ENCODE results near the gene CLCN6. TPM values are rescaled to one million over a fixed set of nuclear protein-coding genes. Genes with fewer than 3 reads are reported as not detected.

The CLCN6 gene
- total RNA-seq, 1 experiment from 2014 or later, result 6.1 TPM

DNA sequence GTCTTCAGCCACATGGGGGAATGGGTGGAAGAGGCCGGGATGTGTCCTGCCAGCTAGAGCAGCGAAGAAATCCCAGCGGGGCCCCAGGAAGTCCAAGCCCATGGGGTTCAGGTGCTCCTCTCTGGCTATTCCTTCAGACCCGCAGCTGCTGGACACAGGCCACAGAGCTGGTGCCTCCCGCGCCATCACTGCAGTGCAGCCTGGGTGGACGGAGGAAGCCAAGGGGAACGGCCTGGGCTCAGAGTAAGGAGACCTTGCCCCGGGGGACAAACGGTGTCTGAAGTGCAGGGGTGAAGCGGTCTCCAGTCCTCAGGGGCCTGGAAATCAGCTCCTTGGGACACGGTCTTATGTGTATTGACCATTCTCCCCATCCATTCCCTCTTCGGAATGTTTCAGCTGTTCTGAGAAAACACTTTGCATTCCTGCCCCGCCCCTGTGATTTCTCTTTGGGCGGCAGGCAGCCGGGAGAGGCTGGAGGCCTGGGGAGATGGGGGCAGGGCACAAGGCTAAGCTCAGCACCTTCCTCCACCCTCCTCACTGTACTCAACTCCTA lies 18.7 kb upstream of the CLCN6 start:
- no TSS peak for BruUV-seq (replicated peaks)

DNA sequence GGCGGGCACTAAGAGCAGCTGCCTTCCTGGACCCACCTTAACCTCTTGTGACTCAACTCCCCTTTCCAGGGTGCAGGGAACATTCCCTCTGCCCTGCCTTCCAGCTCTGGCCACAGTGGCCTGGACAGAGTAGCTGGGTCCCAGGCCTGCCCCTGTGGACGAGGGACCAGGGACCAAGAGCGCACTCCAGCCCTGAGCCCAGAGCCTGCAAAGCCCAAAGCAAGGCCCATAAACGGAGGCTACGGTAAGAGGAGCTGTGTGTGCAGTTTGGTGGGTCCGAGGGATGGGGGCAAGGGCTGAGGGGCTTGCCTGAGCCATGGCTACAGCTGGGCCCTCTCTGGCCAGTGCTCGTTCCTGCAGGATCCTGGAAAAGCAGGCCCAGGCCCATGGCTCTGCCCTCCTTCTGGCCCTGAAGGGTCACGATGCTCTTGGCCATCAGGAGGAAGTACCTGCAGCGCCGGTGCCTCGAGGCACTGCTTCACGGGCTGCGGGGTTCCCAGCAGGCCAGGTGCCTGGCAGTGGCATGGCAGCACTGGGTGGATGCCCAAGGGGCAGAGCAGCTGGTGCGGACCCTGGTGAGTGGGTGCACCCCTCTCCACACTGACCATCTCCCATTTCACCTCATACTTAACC lies 18.1 kb upstream of the CLCN6 start:
- Histone ChIP-seq H3K9me3 (ENCODE audit: low read length) (no peaks in the 10 kb centered on the region), H3K79me2 (ENCODE audit: low read length) (no peaks in the 10 kb centered on the region), H3F3A (ENCODE audit: low read length, unreplicated experiment) (no peaks in the 10 kb centered on the region), H3K4me3 (ENCODE audit: low read length) (no peak overlapping the region), H3K4me2 (ENCODE audit: low read length) (0 out of 2 replicates have a peak overlapping the region, but pooled peaks have one; percentile 8), H3K36me3 (ENCODE audit: low read depth, low read length) (no peaks in the 10 kb centered on the region), H4K20me1 (ENCODE audit: low read length) (no peaks in the 10 kb centered on the region), H3K27ac (ENCODE audit: low read length) (no peak overlapping the region), H3K27me3 (ENCODE audit: low read length) (no peaks in the 10 kb centered on the region), H2AFZ (ENCODE audit: low read length) (no peak overlapping the region), H3K9ac (ENCODE audit: low read length) (no peak overlapping the region), H3K4me1 (ENCODE audit: insufficient read depth, low read length) (peaks cover 28% of the 10 kb centered on the region), H3K9me2 (replicated peaks; ENCODE audit: low read length) (no peaks in the 10 kb centered on the region)
- ChIA-PET POLR2A (ENCODE audit: unreplicated experiment) (interaction anchor here (0.6 to 0.9 kb wide), 2 partner anchors 19 to 120 kb away, joined by 4 to 5 read pairs; no protein-coding TSS in a partner anchor), CTCF (no interaction called here)
- TF ChIP-seq CTCF (conservative IDR thresholded peaks at IDR 0.05; ENCODE audit: low read depth, low read length) (no peak), EZH2 (IDR thresholded peaks at IDR 0.05; ENCODE audit: low read length, unreplicated experiment) (no peak), EZH2phosphoT487 (IDR thresholded peaks at IDR 0.05; ENCODE audit: borderline replicate concordance, low read length) (no peak)
- ATAC-seq (no peak), DNase-seq (no peak)
- no TSS peak for BruUV-seq (replicated peaks)
- intact Hi-C loops (cut with micrococcal nuclease), result loop anchor here (1.0 kb wide), 1 partner anchor 17 kb away; the partner anchor contains the start of gene MTHFR

More for the DNA sequence above, 18.7 kb upstream of the CLCN6 start:
- Histone ChIP-seq H3K79me2 (ENCODE audit: low read length) (no peaks in the 10 kb centered on the region), H2AFZ (ENCODE audit: low read length) (no peak overlapping the region), H3K4me3 (ENCODE audit: low read length) (no peak overlapping the region), H3K4me2 (ENCODE audit: low read length) (0 out of 2 replicates have a peak overlapping the region, but pooled peaks have one; percentile 8), H4K20me1 (ENCODE audit: low read length) (no peaks in the 10 kb centered on the region), H3K27ac (ENCODE audit: low read length) (no peak overlapping the region), H3K27me3 (ENCODE audit: low read length) (no peaks in the 10 kb centered on the region), H3K9me2 (replicated peaks; ENCODE audit: low read length) (no peaks in the 10 kb centered on the region), H3F3A (ENCODE audit: low read length, unreplicated experiment) (no peaks in the 10 kb centered on the region), H3K9me3 (ENCODE audit: low read length) (no peaks in the 10 kb centered on the region), H3K36me3 (ENCODE audit: low read depth, low read length) (no peaks in the 10 kb centered on the region), H3K9ac (ENCODE audit: low read length) (no peak overlapping the region), H3K4me1 (ENCODE audit: insufficient read depth, low read length) (peaks cover 24% of the 10 kb centered on the region)
- TF ChIP-seq EZH2phosphoT487 (IDR thresholded peaks at IDR 0.05; ENCODE audit: borderline replicate concordance, low read length), result no peak
- TF ChIP-seq CTCF (conservative IDR thresholded peaks at IDR 0.05; ENCODE audit: low read depth, low read length), result no peak
- TF ChIP-seq EZH2 (IDR thresholded peaks at IDR 0.05; ENCODE audit: low read length, unreplicated experiment), result no peak
- ChIA-PET POLR2A (ENCODE audit: unreplicated experiment) (interaction anchor here (0.6 to 0.9 kb wide), 2 partner anchors 19 to 121 kb away, joined by 4 to 5 read pairs; no protein-coding TSS in a partner anchor), CTCF (no interaction called here)
- intact Hi-C loops (cut with micrococcal nuclease), result loop anchor here (1.0 kb wide), 1 partner anchor 18 kb away; the partner anchor contains the start of gene MTHFR
- DNase-seq, result peak; percentile 45
- peak; percentile 41 for ATAC-seq

DNA sequence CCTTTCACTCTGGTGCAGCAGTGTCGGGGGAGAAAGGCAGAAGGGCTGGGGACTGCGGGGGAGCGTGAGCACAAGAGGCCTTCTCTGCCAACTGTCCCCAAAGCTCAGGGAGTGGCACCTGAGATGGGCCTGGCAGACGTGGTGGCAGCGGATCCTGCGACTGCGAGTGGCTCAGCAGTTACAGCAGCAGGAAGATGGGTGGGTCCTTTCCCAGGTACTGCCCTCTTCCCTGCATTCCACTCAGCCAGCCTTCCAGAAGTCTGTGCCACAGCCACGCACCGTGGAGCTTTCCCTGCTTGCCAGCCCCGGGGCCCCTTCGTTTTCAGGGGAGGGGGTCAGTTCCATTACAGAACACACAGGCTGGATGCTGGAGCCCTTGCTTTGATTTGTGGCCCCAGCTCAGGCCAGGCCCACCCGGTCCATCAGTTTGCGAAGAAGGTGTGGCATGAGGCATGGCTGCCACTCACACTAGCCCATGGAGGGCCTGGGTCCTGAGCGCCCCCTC lies 17.4 kb upstream of the CLCN6 start:
- BruUV-seq (replicated peaks), result no TSS peak
- H3K27me3 ChIP-seq (ENCODE audit: low read length), result no peaks in the 10 kb centered on the region
- no peak for DNase-seq
- ChIA-PET POLR2A (ENCODE audit: unreplicated experiment) (no interaction called here), CTCF (no interaction called here)
- H3K36me3 ChIP-seq (ENCODE audit: low read depth, low read length), result no peaks in the 10 kb centered on the region
- peaks cover 28% of the 10 kb centered on the region for H3K4me1 ChIP-seq (ENCODE audit: insufficient read depth, low read length)
- no peak overlapping the region for H3K4me2 ChIP-seq (ENCODE audit: low read length)
- TF ChIP-seq EZH2phosphoT487 (IDR thresholded peaks at IDR 0.05; ENCODE audit: borderline replicate concordance, low read length) (no peak), CTCF (conservative IDR thresholded peaks at IDR 0.05; ENCODE audit: low read depth, low read length) (no peak), EZH2 (IDR thresholded peaks at IDR 0.05; ENCODE audit: low read length, unreplicated experiment) (no peak)
- no peak overlapping the region for H3K4me3 ChIP-seq (ENCODE audit: low read length)
- intact Hi-C loops (cut with micrococcal nuclease), result no loop called here
- no peak overlapping the region for H3K27ac ChIP-seq (ENCODE audit: low read length)
- H4K20me1 ChIP-seq (ENCODE audit: low read length), result no peaks in the 10 kb centered on the region
- H3F3A ChIP-seq (ENCODE audit: low read length, unreplicated experiment), result no peaks in the 10 kb centered on the region
- H3K9ac ChIP-seq (ENCODE audit: low read length), result no peak overlapping the region
- no peak for ATAC-seq
- H3K79me2 ChIP-seq (ENCODE audit: low read length), result no peaks in the 10 kb centered on the region
- H3K9me3 ChIP-seq (ENCODE audit: low read length), result no peaks in the 10 kb centered on the region
- H2AFZ ChIP-seq (ENCODE audit: low read length), result no peak overlapping the region
- H3K9me2 ChIP-seq (replicated peaks; ENCODE audit: low read length), result no peaks in the 10 kb centered on the region

Data from PC-3 (cell line).